ENCODE results near the gene GSG1L. TPM values are rescaled to one million over a fixed set of nuclear protein-coding genes. Genes with fewer than 3 reads are reported as not detected.

GSG1L gene
- total RNA-seq, 1 donor from 2014 or later: not detected

GRCh38 chr16:28025631-28026030, 37.9 kb downstream of the GSG1L start:
- DNase-seq (ENCODE audit: low read depth, low spot score): no peak

GRCh38 chr16:28019218-28019617, 44.3 kb downstream of the GSG1L start:
- no peak for DNase-seq (ENCODE audit: low read depth, low spot score)

DNA sequence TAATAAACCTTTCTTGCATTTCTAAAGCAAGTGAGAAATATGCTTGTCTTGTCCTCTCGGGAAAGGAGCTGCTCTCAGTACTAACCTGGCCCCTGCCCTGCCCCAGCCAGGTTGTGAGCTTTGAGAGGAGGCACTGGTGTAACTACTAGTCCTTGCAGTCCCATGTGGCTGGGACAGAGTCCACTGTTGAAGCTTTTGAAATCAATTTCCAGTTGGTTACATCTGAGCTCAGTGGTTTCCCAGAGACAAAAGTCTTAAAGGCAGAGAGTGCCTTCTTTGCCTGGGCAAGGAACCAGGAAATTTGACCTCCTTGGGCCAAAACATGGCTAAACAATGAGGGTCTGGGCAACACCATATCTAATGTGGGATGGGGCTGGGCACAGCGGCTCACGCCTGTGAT, 48.7 kb downstream of the GSG1L start:
- DNase-seq (ENCODE audit: low read depth, low spot score): no peak

DNA sequence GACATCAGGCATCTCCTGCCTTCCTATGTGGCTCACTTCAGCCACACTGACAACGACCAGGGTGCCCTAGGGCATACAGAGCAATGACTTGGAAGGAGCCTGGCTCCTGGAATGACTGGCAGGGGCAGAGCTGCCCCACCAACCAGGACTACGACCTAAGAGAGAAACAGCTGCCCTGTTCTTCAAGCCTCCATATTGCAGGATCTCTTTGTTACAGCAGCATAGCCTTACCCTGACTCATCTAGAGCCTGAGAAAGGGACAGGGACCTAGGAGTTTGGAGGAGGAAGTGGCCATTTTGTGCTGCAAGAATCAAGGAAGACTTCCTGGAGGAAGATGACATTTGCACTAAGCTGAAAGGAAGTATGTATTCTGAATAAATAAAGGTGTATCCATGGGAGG, 49.6 kb downstream of the GSG1L start:
- no peak for DNase-seq (ENCODE audit: low read depth, low spot score)

DNA sequence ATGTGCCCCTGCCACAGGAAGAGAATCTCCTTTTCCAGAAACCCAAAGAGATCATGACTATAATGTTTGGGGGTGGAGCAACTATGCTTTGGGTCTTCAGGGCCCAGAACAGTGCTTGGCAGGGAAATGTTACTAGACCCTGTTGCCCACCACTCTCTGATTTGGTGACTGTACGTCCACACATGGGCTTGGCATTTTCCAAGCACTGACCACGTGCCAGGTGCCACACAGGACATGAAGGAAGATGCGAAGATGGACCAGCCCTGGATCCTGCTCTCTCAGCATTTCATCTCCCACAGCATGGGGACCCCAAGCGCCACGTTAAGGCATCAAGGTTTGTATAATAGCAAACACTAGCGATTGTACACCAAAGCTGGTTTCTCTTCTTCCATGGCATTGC, 50.1 kb downstream of the GSG1L start:
- DNase-seq (ENCODE audit: low read depth, low spot score): no peak

GRCh38 chr16:28011971-28012445, 51.5 kb downstream of the GSG1L start:
- DNase-seq (ENCODE audit: low read depth, low spot score): no peak

GRCh38 chr16:28011223-28011622, 52.3 kb downstream of the GSG1L start:
- no peak for DNase-seq (ENCODE audit: low read depth, low spot score)

DNA sequence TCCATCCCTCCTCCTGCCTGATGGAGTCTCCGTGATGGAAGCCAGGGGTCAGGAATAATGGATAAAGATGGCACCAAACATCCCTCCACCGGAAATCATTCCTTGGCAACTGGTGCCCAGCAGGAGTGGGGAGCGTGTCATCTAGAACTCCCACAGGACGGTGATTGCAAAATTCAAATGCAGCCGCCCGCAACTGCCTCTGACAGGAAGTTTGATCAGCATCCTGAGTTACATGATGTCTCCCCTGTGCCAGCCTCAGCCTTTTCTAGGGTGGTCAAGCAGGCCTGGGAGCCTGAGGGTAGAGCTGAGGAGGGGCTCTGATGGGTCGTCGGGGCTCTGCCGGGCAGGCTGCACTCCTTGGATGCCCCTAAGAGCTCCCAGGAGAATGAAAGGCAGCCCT, 52.8 kb downstream of the GSG1L start:
- DNase-seq (ENCODE audit: low read depth, low spot score): no peak

- DNase-seq (ENCODE audit: low read depth, low spot score): no peak
Measured at GRCh38 chr16:28009586-28010373, 53.7 kb downstream of the GSG1L start.

DNA sequence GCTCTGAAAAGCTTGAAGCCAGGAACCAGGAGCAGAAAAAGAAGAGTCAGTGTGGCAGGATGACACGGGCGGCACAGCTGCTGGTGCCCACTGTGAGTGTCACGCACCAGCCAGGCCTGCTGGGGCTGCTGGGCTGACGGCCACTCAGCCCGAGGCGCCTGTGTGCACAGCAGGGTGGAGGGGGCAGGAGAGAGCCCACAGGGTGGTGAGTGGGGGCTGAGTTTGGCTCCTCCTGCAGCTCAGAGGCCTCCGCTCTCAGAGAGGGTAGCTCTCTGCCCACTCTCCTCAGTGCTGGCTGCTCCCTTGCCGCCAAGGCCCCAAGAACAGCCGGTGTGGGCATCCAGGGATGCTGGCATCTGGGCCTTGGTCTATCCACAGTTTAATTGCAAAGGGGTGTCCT, 59.6 kb downstream of the GSG1L start:
- DNase-seq (ENCODE audit: low read depth, low spot score): no peak

DNA sequence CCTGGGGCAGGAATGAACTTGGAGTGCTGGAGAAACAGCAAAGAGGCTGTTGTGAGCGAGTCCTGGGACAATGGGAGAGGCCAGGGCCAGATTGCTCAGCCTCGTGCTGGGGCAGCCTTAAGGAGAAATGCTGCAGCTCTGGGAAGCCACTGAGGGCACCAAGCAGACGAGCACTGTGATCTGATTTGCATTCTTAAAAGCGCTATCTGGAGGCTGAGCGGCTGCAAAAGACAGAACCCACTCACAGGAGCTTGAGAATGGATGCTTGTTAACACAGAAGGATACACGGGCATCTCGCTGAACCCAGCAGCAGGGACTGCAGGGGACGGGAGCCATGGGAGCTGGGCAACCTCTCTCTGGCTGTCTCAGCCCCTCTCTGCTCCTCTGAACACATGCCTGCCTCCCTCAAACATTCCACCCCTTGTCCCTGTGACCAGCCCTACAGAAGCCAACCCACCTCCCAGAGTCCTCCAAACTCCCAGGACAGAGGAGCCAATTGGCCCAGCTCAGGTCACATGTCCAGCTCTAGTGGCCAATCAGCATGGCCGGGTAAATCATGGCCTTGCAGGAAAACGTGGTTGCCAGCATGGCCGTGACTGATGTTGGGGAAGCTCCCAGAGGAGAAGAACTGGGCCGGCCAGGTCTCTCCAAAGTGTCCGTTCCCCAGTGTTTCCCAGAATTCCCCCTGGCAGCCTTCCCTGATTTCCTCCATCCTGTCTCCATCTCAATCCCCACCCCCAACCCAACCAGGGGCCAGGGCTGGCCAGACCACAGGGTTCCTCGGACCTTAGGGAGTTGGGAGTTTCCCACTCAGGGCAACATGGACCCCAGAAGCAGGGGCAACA, 60.3 kb downstream of the GSG1L start:
- DNase-seq (ENCODE audit: low read depth, low spot score): no peak

DNA sequence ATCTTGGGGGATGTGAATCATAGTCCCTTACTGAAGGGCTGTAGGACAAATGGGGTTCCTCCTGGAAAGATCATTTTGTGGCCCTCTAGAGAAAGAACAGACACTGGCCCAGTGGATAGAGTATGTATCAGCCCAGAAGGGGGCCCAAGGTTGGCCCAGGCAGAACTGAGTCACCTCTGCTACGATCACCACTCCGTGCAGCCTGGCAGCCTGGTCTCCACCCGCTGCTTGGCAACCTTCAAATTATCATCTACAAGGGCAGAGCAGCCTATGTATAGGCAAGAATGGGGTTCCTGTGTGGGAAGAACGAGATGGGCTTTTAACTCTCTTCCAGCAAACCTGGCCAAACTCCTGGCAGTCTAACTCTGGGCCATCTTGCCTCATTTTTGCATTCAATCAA, 61.9 kb downstream of the GSG1L start:
- no peak for DNase-seq (ENCODE audit: low read depth, low spot score)

DNA sequence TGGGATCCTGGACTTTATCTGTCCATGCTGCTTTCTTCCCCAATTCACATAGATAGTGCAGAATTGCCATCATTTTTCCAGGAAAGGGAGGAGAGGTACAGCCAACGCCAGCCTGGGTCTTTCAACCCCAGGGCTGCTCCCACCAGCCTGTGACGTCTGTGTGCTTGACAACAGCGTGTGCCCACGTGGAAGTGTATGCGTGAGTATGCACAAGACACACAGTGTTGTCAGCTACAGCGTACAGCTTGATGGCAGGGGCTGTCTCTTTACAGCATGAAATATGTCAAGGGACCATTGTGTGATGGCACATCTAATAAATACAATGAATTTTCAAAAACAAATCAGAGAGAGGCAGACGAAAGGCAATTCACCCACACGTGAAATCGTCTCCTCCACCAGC, 62.3 kb downstream of the GSG1L start:
- DNase-seq (ENCODE audit: low read depth, low spot score): no peak

DNA sequence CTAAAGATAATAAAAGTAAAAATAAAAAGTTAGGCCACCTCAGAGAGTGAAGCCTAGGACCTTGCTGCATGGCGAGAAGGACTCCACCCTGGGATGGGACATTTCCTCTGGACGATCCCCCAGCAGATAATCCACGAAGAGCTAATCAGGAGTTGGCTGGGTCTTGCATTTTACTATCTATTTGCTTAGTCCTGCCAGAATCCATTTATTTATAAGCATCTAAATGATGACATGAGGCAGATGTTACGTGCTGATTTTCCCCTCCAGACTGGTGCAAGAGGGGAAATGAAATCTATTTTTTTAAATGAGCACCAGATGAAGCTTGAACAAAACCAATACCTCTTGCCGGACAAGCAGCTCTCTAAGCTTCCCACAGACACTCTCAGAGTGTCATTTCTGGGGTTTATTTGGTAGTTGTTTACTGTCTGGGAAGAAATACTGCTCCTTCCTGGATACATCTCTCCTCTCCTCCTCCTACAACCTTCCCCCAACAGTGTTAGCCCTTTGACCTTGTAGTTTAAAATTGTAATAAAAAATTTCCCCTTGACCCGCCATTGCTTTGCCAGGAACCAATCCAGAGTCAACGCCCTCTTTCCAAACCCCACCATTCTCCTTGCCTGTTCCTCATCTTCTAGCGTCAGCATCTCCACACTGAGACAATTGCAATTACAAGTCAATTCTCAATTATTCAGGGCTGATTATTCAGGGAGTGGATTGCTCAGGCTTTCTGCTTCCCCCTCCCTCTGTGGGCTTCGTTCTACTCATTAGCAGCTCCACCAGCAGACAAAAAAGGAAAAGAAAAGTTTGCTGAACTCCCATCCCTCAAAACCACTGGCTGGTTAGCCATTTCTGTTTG, 63.0 kb downstream of the GSG1L start:
- no peak for DNase-seq (ENCODE audit: low read depth, low spot score)

DNA sequence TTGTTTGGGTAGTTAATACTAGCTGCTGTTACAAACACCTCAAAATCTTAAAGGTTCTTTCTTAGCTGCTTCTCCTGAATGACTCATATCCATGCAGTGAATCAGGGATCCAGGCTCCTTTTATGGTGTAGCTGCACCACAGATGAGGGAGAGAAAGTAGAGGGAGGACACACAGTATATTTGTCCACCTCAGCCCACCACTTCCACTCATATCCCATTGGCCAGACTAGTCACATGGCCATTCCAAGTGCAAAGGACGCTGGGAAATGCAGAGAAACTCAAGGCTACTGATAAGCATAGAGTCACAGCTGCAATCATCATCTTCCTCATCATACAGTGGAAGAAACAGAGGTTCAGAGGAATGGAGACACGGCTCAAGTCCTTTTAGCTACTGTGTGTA, 63.8 kb downstream of the GSG1L start:
- no peak for DNase-seq (ENCODE audit: low read depth, low spot score)

- DNase-seq (ENCODE audit: low read depth, low spot score): no peak
Measured at GRCh38 chr16:27995378-27995777, 68.1 kb downstream of the GSG1L start.

GRCh38 chr16:27994686-27995085, 68.8 kb downstream of the GSG1L start:
- DNase-seq (ENCODE audit: low read depth, low spot score): no peak

GRCh38 chr16:27993587-27993986, 69.9 kb downstream of the GSG1L start:
- no peak for DNase-seq (ENCODE audit: low read depth, low spot score)

DNA sequence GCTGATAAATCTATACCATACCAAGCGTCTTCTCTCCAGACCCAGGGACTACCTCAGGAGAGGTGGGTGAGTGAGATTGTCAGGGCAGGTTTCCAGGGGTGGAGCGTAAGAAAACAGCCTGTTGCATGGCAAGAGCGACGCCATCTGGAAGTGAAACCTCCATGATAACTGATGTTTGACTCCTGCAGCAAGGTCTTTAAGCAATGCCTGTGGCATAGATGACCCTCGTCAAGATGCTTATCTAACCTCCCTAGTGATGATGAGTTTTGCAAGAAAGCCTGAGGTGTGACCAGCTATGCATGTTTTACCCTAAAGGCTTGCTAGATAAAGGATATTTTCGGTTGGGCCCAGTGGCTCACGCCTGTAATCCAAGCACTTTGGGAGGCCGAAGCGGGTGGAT, 71.6 kb downstream of the GSG1L start:
- DNase-seq (ENCODE audit: low read depth, low spot score): no peak

DNA sequence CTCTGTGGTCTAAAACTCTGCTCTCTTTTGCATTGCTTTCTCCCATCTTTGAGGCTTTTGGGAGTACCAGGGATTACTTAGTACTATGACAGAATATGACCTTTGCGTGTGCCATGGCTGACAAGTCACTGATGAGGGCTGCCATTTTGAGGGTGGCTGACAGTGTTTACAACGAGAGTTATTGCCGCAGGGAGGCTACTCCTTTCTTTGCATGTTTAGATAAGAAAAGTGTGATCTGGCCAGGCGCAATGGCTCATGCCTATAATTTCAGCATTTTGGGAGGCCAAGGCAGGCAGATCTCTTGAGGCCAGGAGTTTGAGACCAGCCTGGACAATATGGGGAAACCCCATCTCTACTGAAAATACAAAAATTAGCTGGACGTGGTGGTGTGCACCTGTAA, 77.5 kb downstream of the GSG1L start:
- no peak for DNase-seq (ENCODE audit: low read depth, low spot score)

DNA sequence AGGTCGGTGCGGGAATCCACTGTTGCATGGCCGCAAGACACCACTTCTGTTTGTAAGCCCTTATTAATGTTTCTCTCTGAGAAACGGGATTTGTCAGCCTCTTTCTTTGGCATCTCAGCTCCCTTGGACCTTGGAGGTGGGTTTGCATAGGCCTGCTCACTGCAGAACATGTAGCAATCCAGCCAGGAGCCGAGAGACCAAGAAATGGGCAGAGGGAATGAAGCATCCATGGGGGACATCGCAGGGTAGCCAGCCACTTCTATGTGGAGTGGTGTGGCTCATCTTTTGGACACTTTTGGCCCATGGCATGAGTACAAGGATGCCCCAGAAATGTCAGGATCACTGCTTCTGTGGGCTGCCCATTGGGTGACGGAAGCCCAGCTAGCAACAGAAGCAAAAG, 79.4 kb downstream of the GSG1L start:
- no peak for DNase-seq (ENCODE audit: low read depth, low spot score)

- DNase-seq (ENCODE audit: low read depth, low spot score): no peak
Measured at GRCh38 chr16:27983244-27983643, 80.3 kb downstream of the GSG1L start.

Data from pulmonary artery endothelial cell (primary cell).